ENCODE data around the gene EPHB6.

Gene EPHB6

GRCh38 chr7:142871260-142872105, 16.6 kb downstream of the EPHB6 start:
- Histone ChIP-seq H4K20me1 (no peaks in the 10 kb centered on the region), H3K36me3 (no peaks in the 10 kb centered on the region; a peak in 1 of 22 replicates), H3K27ac (no peak overlapping the region), H3K4me3 (no peak overlapping the region), H3K27me3 (no peaks in the 10 kb centered on the region), H3K9me3 (replicated peaks in 1 of 11) (peaks cover 0 to 9% (median 0%) of the 10 kb centered on the region in 11 experiments; a peak in 1 of 22 replicates), H3K9ac (no peak overlapping the region), H3K4me2 (no peak overlapping the region), H3K4me1 (peaks cover 0 to 14% (median 9%) of the 10 kb centered on the region in 10 experiments; a peak in 15 of 20 replicates)
- TF ChIP-seq Cebpa-rat (IDR thresholded peaks at IDR 0.05), result no peak

DNA sequence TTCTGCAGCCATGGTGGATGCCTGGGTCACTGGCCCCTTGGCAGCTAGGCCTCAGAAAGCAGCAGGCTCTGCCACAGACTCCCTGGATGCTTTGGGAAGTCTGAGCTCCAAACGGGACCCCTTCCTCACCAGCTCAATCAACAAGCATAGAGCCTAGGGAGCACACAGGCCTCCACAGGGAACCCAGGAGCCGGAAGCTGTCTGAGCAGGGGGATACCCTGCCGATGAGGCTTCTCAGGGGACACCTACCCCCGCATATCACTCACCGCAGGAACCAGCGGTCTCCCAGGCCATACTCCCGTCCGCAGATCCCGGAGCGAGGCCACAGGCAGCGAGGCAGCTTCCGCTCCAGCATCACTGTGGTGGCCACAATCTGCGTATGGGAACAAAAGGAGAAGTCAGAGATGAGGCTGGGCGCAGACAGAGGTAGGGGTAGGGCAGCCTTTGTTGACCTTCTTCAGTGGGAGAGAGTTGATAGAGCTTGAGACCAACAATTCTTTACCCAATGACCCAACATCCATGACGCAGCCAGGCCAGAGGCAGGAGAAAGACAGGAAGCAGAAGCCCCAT, 17.3 kb downstream of the EPHB6 start:
- H3K27me3 ChIP-seq, result no peaks in the 10 kb centered on the region
- H3K36me3 ChIP-seq, result no peaks in the 10 kb centered on the region; a peak in 1 of 22 replicates
- no peak for TF ChIP-seq Cebpa-rat (IDR thresholded peaks at IDR 0.05)
- H3K9ac ChIP-seq, result no peak overlapping the region
- H3K4me2 ChIP-seq, result no peak overlapping the region
- H3K4me3 ChIP-seq, result no peak overlapping the region
- no peaks in the 10 kb centered on the region for H4K20me1 ChIP-seq
- H3K9me3 ChIP-seq (replicated peaks in 1 of 11), result peaks cover 0 to 9% (median 0%) of the 10 kb centered on the region in 11 experiments; a peak in 1 of 22 replicates
- H3K4me1 ChIP-seq, result peaks cover 0 to 7% (median 6%) of the 10 kb centered on the region in 10 experiments; a peak in 15 of 20 replicates
- H3K27ac ChIP-seq, result no peak overlapping the region

DNA sequence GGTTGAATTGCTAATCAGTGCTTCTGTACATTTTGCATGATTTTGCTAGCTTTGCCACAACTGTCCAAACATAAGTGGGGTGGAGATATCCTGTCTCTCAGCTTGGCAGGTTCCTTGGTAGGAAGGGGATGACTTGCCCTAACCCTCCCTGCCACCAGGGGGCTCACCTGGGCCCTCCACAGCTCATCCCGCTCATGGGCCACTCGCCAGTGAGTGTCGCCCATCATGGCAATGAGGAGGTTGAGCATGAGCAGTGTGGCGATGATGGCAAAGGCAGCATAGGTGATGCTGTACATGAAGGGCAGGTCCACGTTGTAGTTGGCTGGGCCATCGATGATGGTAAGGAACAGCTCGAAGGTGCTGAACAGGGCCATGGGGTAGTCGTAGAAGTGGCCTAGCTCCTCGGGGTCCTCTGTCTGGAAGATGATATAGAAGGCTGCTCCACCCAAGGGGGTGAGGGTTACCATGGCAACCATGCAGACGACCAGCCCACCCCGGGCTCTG, 18.5 kb downstream of the EPHB6 start:
- Histone ChIP-seq H3K4me1 (no peaks in the 10 kb centered on the region), H3K27me3 (no peaks in the 10 kb centered on the region), H3K4me2 (no peak overlapping the region), H3K36me3 (no peaks in the 10 kb centered on the region; a peak in 1 of 22 replicates), H3K9ac (no peak overlapping the region), H3K4me3 (no peak overlapping the region), H3K27ac (no peak overlapping the region), H4K20me1 (no peaks in the 10 kb centered on the region), H3K9me3 (replicated peaks in 1 of 11) (peaks cover 0 to 9% (median 0%) of the 10 kb centered on the region in 11 experiments; a peak in 1 of 22 replicates)
- no peak for TF ChIP-seq Cebpa-rat (IDR thresholded peaks at IDR 0.05)

DNA sequence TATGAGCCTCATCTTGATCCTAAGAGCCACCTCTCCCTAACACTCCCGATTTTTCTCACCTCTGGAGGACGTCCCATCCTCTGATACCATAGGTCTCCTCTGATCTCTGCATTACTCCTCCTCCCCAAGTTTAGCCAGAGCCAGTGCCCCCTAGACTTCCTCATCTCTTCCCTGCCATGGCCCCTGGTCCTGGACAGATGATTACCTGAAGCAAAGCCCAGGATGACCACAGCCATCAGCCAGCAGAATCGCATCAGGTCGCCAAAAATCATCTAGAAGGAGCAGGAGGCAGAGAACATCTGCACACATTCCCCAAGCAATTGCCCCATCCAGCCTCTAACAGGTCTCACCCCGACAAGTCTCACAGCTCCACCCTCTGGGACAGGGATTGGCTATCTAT, 19.0 kb downstream of the EPHB6 start:
- no peaks in the 10 kb centered on the region for H3K27me3 ChIP-seq
- TF ChIP-seq Cebpa-rat (IDR thresholded peaks at IDR 0.05), result no peak
- peaks cover 0 to 9% (median 0%) of the 10 kb centered on the region in 11 experiments; a peak in 1 of 22 replicates for H3K9me3 ChIP-seq (replicated peaks in 1 of 11)
- no peak overlapping the region for H3K27ac ChIP-seq
- H3K36me3 ChIP-seq, result no peaks in the 10 kb centered on the region; a peak in 1 of 22 replicates
- no peaks in the 10 kb centered on the region for H3K4me1 ChIP-seq
- no peaks in the 10 kb centered on the region for H4K20me1 ChIP-seq
- H3K4me2 ChIP-seq, result no peak overlapping the region
- H3K9ac ChIP-seq, result no peak overlapping the region
- no peak overlapping the region for H3K4me3 ChIP-seq

- Histone ChIP-seq H3K27ac (no peak overlapping the region), H3K27me3 (no peaks in the 10 kb centered on the region)
Measured at GRCh38 chr7:142874409-142874808, 19.5 kb downstream of the EPHB6 start.

GRCh38 chr7:142874837-142875236, 20.0 kb downstream of the EPHB6 start:
- H3K9ac ChIP-seq, result no peak overlapping the region
- no peaks in the 10 kb centered on the region; a peak in 1 of 22 replicates for H3K36me3 ChIP-seq
- TF ChIP-seq Cebpa-rat (IDR thresholded peaks at IDR 0.05), result no peak
- H4K20me1 ChIP-seq, result no peaks in the 10 kb centered on the region
- H3K27me3 ChIP-seq, result no peaks in the 10 kb centered on the region
- no peaks in the 10 kb centered on the region for H3K4me1 ChIP-seq
- H3K9me3 ChIP-seq (replicated peaks in 1 of 11), result peaks cover 0 to 9% (median 0%) of the 10 kb centered on the region in 11 experiments; a peak in 1 of 22 replicates
- no peak overlapping the region for H3K4me2 ChIP-seq
- no peak overlapping the region for H3K27ac ChIP-seq
- H3K4me3 ChIP-seq, result no peak overlapping the region

More at GRCh38 chr7:142874409-142874808, 19.5 kb downstream of the EPHB6 start:
- no peak overlapping the region for H3K4me3 ChIP-seq
- H3K9ac ChIP-seq, result no peak overlapping the region
- H3K4me1 ChIP-seq, result no peaks in the 10 kb centered on the region
- no peaks in the 10 kb centered on the region; a peak in 1 of 22 replicates for H3K36me3 ChIP-seq
- H4K20me1 ChIP-seq, result no peaks in the 10 kb centered on the region
- H3K9me3 ChIP-seq (replicated peaks in 1 of 11), result peaks cover 0 to 9% (median 0%) of the 10 kb centered on the region in 11 experiments; a peak in 1 of 22 replicates
- no peak for TF ChIP-seq Cebpa-rat (IDR thresholded peaks at IDR 0.05)
- H3K4me2 ChIP-seq, result no peak overlapping the region

- Histone ChIP-seq H3K4me3 (no peak overlapping the region), H3K4me2 (no peak overlapping the region), H3K9me3 (replicated peaks in 1 of 11) (peaks cover 0 to 9% (median 0%) of the 10 kb centered on the region in 11 experiments; a peak in 1 of 22 replicates), H3K27me3 (no peaks in the 10 kb centered on the region), H3K9ac (no peak overlapping the region), H4K20me1 (no peaks in the 10 kb centered on the region), H3K4me1 (no peaks in the 10 kb centered on the region), H3K36me3 (no peaks in the 10 kb centered on the region; a peak in 1 of 22 replicates), H3K27ac (no peak overlapping the region)
- TF ChIP-seq Cebpa-rat (IDR thresholded peaks at IDR 0.05), result no peak
Measured at GRCh38 chr7:142875456-142875855, 20.6 kb downstream of the EPHB6 start.

DNA sequence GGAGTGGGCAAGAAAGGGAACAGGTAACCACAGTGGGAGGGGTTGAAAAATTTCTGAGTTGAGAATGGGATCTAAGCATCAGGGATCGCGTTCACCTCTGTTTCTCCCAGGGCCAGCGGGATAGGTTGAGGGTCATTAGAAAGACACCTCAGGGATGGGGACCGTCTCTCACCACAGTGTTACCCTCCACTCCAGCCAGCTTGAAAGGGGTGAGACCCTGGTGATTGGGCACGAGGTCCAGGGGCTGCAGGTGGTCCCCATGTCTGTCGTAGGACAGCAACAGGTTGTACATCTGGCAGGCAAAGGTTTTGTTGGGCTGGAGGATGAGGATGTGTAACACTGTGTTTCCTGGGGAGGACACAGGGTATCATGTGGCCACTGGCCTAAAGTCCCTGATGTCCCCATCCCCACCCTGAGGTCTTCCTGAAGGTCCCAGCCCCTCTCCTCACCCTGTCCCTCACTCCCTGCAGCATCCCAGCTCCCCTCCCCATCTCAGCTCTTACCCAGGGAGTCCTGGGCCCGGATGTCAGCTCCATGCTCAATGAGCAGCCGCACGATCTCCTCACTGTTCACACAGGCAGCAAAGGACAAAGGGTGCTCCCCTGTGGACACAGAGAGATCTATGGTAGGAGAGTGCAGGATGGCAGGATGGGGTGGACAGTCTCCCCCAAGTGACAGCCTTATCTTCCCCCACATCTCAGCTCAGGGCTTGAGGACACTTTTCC, 21.5 kb downstream of the EPHB6 start:
- Histone ChIP-seq H3K9me3 (replicated peaks in 1 of 11) (peaks cover 0 to 9% (median 0%) of the 10 kb centered on the region in 11 experiments; a peak in 1 of 22 replicates), H3K4me1 (no peaks in the 10 kb centered on the region), H3K36me3 (no peaks in the 10 kb centered on the region), H4K20me1 (no peaks in the 10 kb centered on the region), H3K27me3 (no peaks in the 10 kb centered on the region), H3K4me2 (no peak overlapping the region), H3K4me3 (no peak overlapping the region), H3K9ac (no peak overlapping the region), H3K27ac (no peak overlapping the region)
- no peak for TF ChIP-seq Cebpa-rat (IDR thresholded peaks at IDR 0.05)

Measured in BLaER1 treated with 17β-estradiol and CSF1 and Interleukin-3, amounts not matched to agents 10 nM and 100 nM (cell line).